ENCODE measurements around the gene OR1D5. TPM values are rescaled to one million over a fixed set of nuclear protein-coding genes. Genes with fewer than 3 reads are reported as not detected.
"Not testable (repeated sequence)": the region's sequence is repeated elsewhere in the genome, so short reads cannot be mapped to it uniquely, and the experiment has no call there.

Gene OR1D5, protein sequence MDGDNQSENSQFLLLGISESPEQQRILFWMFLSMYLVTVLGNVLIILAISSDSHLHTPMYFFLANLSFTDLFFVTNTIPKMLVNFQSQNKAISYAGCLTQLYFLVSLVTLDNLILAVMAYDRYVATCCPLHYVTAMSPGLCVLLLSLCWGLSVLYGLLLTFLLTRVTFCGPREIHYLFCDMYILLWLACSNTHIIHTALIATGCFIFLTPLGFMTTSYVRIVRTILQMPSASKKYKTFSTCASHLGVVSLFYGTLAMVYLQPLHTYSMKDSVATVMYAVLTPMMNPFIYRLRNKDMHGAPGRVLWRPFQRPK
- polyA plus RNA-seq: not detected

DNA sequence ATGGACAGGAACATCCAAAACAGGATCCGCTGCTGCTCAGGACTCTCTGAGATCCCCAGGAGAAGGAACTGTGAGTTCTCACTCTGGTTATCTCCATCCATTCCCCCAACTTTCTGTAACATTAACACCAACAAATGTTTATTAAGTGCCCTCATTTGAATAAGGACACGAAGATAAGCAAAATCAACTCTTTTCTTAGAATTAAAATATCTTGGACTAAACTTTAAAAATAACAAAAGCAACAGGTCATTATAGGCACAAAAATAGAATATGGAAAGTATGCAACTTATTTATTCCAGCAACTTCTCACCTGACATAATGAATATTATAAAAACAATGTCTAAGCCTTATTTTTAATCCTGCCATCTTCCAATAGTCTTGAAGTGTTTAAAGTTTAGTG is at the start of gene OR1D5:
TSS of gene OR1D5 (minus strand) at position 101 of the 400 bp plus-strand sequence. CDS start at position 101, 0 bp downstream.
- H3K27ac Mint-ChIP-seq, H3K9me3 Mint-ChIP-seq, H3K36me3 Mint-ChIP-seq, H3K4me1 Mint-ChIP-seq, H3K4me3 Mint-ChIP-seq, H3K27me3 Mint-ChIP-seq: not testable (repeated sequence)

DNA sequence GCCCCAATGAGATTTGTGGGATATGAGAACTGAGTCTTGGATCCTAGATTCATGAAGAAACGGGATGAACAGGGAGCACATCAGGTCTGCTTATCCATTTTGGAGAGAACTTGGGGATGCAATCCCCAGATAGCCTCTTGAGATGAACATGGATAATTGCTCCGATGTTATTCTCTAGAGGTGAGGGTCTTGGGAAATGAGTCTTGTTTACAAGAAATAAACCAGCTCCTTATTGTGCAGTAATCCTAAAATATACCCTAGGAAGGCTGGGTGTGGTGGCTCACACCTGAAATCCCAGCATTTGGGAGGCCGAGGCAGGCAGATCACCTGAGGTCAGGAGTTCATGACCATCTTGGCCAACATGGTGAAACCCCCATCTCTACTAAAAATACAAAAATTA is 40.9 kb upstream of the OR1D5 start, which contains the start of gene OR1D2:
TSS of gene OR1D2 (minus strand) at position 101 of the 400 bp plus-strand sequence. CDS start 11,426 bp downstream, outside the sequence.
- Mint-ChIP-seq H3K4me1 (no peaks in the 10 kb centered on the region), H3K4me3 (no peak within 1 kb of the TSS), H3K27ac (no peak within 1 kb of the TSS), H3K27me3 (peaks cover 3% of the 10 kb centered on the region), H3K9me3 (peaks cover 9 to 33% (median 17%) of the 10 kb centered on the region in 3 donors), H3K36me3 (peaks cover 6% of the 10 kb centered on the region)

DNA sequence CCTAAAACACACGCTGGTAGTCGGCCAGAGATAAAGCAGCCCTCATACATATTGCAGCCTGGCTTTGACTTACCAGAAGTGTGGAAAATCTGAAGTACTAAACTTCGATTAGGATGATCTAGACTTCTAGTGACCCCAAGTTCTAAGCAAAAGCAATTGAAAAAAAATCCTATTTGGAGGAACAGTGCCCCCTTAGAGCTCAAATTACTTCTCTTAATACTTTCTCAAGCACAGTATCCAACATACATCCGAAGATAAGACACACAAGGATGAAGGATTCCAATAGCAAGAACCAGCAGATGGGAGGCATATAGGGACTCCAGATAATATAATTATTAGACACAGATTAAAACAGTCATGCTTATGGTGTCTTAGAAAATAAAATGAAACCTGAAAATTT is 10.4 kb upstream of the OR1D5 start:
- H3K36me3 Mint-ChIP-seq, H3K27me3 Mint-ChIP-seq, H3K27ac Mint-ChIP-seq, H3K9me3 Mint-ChIP-seq, H3K4me1 Mint-ChIP-seq, H3K4me3 Mint-ChIP-seq: not testable (repeated sequence)

DNA sequence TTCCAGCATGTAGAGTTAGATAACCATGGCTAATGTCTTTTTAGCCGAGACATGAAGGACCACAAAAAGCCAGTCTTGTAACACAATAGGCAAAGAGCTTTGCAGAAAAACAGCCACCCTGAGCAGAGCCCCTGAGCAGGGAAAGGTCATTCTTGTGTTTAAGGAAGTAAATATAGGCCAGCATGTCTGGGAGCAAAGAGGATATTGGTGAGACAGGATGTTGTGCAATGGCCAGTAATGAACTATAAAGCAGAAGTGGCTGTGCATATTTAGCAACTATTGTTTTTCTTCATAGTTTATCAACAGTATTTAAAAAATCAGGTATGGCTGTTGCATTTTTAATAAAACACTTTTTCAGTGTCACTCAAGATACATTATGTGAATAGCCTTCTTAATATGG is 1.8 kb upstream of the OR1D5 start:
- H3K9me3 Mint-ChIP-seq, H3K36me3 Mint-ChIP-seq, H3K4me3 Mint-ChIP-seq, H3K4me1 Mint-ChIP-seq, H3K27ac Mint-ChIP-seq, H3K27me3 Mint-ChIP-seq: not testable (repeated sequence)

DNA sequence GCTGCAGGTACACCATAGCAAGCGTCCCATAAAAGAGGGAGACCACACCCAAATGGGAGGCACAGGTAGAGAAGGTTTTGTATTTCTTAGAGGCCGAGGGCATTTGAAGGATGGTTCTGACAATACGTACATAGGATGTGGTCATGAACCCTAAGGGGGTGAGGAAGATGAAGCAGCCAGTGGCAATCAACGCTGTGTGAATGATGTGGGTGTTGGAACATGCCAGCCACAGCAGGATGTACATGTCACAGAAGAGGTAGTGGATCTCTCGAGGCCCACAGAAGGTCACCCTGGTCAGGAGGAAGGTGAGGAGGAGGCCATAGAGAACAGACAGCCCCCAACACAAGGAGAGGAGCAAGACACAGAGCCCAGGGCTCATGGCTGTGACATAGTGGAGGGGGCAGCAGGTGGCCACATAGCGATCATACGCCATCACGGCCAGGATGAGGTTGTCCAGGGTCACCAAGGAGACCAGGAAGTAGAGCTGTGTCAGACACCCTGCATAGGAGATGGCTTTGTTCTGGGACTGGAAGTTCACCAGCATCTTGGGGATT is 506 bp downstream of the OR1D5 start:
- H3K27ac Mint-ChIP-seq, H3K27me3 Mint-ChIP-seq, H3K36me3 Mint-ChIP-seq, H3K9me3 Mint-ChIP-seq, H3K4me3 Mint-ChIP-seq, H3K4me1 Mint-ChIP-seq: not testable (repeated sequence)

DNA sequence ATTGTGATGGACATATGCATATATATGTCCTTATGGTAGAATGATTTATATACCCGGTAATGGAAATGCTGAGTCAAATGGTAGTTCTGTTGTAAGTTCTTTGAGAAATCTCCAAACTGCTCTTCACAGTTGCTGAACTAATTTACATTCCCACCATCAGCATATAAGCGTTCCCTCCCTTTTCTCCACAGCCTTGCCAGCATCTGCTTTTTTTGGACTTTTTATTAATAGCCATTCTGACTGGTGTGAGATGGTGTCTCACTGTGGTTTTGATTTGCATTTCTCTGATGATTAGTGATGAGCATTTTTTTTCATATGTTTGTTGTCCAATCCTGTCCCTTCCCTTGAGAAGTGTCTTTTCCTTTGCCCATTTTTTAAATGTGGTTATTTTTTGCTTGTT is 8.5 kb downstream of the OR1D5 start:
- not testable (repeated sequence) for H3K9me3 Mint-ChIP-seq, H3K27me3 Mint-ChIP-seq, H3K4me1 Mint-ChIP-seq, H3K36me3 Mint-ChIP-seq, H3K4me3 Mint-ChIP-seq, H3K27ac Mint-ChIP-seq

DNA sequence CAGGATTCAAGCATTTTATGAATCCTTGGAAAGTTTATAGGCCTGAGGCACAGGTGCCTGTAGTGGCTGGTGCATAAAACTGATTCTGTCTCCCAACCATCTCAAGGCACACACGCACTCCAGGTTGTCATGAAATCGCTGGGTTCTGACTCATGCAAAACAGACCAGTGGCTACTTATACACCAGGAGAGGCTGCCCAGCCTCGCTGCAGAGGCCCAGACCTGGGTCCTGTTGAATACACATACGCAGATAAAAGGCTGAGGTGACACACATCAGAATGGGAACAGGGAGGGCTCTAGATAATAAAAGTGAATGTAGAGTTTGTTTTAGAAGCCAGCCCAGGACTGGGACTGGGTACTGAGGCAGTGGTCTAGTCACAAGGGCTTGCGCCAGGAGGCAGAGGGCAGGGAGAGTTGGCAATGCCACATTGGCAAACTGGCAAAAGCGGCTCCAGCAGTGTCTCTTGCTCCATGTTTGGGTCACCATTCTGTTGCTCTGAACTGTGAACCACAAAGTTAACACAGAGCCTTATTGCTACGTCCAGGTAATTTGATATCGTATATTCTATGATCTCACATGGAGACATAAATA is 13.6 kb downstream of the OR1D5 start:
- Mint-ChIP-seq H3K36me3 (no peaks in the 10 kb centered on the region), H3K4me1 (peaks cover 0 to 12% (median 0%) of the 10 kb centered on the region in 3 donors), H3K9me3 (peaks cover 0 to 4% (median 0%) of the 10 kb centered on the region in 3 donors), H3K27ac (no peak overlapping the region), H3K27me3 (no peaks in the 10 kb centered on the region), H3K4me3 (peak overlapping the region; percentile 64 to 96 (median 92))

DNA sequence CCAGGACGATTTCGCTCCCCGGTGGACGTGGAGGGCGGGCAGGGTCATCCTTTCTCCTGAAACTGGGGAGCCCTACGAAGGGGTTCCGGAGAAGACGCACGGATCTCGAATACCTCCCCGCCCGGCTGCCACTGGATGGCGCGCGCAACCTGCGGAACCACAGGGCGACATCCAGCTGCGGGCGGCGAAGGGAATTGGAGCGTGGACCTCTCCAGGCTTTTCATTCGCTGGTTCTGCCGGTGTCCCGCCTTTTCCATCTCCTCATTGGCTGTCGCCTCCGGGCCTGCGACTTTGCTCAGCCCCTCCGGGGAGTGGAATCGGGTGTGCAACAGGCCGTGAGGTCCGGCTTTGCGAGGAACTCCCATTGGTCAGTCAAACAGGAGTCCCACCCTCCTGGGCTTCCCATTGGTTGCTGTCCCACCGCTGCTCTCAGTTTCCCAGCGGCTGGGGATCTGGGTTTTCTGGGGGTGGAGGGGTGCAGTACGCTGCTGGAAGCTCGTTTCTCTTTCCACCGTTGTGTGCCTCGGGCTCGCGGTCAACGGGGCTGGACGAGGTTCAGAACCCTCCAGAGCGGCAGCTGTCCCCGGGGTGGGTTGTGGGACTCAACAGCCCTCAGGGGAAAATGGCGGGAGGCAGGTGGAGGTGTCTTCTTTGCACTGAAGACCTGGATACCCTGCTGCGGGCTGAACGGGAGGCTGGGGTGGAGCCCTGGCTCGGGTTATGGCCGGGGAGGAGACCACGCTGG is 14.5 kb downstream of the OR1D5 start:
- Mint-ChIP-seq H3K9me3 (peaks cover 0 to 5% (median 4%) of the 10 kb centered on the region in 3 donors), H3K4me3 (peak overlapping the region; percentile 64 to 96 (median 92))

DNA sequence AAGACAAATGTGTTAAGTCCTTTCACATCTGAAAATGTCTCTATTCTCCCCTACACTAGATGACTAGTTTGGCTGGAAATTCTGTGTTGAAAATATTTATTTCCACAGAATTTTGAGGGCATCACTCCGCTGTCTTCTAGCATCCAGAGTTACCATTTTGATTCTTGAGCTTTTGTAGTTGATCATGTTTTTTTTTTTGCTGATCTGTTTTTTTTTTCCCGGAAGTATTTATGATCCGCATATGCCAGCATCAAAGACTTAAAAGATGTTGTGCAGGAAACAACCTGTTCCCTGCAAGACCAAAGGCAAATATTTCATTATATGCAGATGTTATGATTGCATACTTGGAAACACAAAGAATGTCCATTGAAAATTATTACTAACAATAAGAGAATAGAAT is 16.7 kb downstream of the OR1D5 start:
- H3K9me3 Mint-ChIP-seq: peaks cover 4 to 5% (median 4%) of the 10 kb centered on the region in 3 donors
- H3K27ac Mint-ChIP-seq: no peak overlapping the region
- no peaks in the 10 kb centered on the region for H3K36me3 Mint-ChIP-seq
- peaks cover 0 to 12% (median 0%) of the 10 kb centered on the region in 3 donors for H3K4me1 Mint-ChIP-seq
- H3K4me3 Mint-ChIP-seq: no peak overlapping the region
- H3K27me3 Mint-ChIP-seq: no peaks in the 10 kb centered on the region

More for the DNA sequence above, 14.5 kb downstream of the OR1D5 start:
- H3K27me3 Mint-ChIP-seq: no peaks in the 10 kb centered on the region
- H3K36me3 Mint-ChIP-seq: no peaks in the 10 kb centered on the region
- peaks cover 0 to 12% (median 0%) of the 10 kb centered on the region in 3 donors for H3K4me1 Mint-ChIP-seq
- peak overlapping the region; percentile 22 to 91 (median 23) for H3K27ac Mint-ChIP-seq

DNA sequence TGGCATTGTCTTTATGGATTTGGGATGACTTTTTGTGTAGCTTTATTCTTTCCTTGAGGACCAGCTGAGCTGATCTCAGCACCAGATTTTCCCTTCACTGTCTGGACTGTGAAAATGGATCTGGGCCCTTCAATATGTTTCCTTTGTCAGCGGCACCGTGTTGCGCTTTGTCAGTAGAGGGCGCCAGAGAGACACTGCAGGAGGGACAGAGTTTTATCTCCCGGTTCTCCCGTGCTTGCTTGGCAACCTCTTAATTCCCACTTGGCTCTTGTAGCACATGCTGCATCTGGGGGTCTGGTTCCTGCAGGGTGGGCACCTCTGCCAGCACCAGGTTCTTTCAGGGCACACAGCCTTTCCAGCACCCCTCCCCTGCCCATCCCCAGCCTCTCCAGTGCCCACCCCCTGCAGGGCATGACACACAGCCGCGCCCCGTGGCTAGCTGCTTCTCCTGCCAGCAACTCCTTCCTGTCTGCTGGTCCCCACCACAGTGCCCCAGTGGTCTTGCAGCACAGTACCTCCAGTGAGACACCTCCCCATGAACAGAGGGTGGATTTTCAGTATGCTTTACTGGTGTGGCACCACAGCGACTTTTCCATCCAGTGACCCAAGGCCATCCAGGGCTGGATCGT is 19.6 kb downstream of the OR1D5 start:
- H3K4me3 Mint-ChIP-seq: no peak overlapping the region
- no peak overlapping the region for H3K27ac Mint-ChIP-seq
- H3K36me3 Mint-ChIP-seq: peaks cover 2% of the 10 kb centered on the region
- peaks cover 3 to 16% (median 9%) of the 10 kb centered on the region in 3 donors for H3K4me1 Mint-ChIP-seq
- H3K9me3 Mint-ChIP-seq: peaks cover 4 to 5% (median 4%) of the 10 kb centered on the region in 3 donors
- peaks cover 3% of the 10 kb centered on the region for H3K27me3 Mint-ChIP-seq

DNA sequence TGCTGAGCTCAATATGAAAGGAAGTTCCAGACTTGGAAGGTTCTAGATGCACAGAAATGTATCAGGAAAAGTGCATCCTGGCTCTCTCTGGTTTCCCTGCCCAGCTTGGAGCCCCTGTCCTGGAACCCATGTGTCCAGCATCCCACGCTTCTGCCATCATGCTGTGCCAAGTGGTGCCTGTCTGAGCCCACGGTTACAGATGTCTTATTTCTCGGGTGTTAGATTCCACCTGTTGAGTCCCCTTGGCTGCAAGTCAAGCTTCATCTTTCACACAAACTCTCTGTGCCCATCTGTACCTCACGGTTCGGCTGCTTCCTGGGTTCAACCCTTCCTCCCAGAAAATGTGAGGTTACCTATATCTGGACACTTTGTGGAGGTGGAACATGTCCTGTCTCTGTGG is 22.5 kb downstream of the OR1D5 start:
- Mint-ChIP-seq H3K36me3 (peaks cover 3% of the 10 kb centered on the region), H3K27me3 (peaks cover 4% of the 10 kb centered on the region), H3K27ac (no peak overlapping the region), H3K4me3 (no peak overlapping the region), H3K4me1 (peaks cover 3 to 14% (median 10%) of the 10 kb centered on the region in 3 donors), H3K9me3 (peaks cover 2 to 5% (median 4%) of the 10 kb centered on the region in 3 donors)

DNA sequence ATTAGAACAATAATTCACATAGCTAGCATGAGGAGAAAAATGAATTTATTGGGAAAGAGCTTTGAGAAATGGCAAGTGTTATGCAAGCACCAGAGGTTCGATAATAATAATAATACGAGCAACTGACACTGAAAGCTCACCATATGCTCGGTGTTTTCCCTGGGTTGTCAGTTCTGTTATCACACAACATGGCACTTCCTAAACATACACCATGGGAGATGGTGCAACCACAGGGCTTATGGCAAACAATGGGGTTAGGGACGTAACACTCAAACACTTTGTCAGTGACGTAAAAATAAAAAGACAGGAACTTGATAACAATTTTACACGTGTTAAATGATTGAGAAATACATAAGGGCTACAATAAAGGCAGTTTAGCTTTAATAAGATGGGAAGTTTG is 23.7 kb downstream of the OR1D5 start:
- peaks cover 3 to 14% (median 10%) of the 10 kb centered on the region in 3 donors for H3K4me1 Mint-ChIP-seq
- peaks cover 0 to 5% (median 4%) of the 10 kb centered on the region in 3 donors for H3K9me3 Mint-ChIP-seq
- peaks cover 3% of the 10 kb centered on the region for H3K36me3 Mint-ChIP-seq
- peak overlapping the region in 2 of 4 donors; percentile 9 to 45 for H3K4me3 Mint-ChIP-seq
- peak overlapping the region in 1 of 3 donors; percentile 22 for H3K27ac Mint-ChIP-seq
- H3K27me3 Mint-ChIP-seq: peaks cover 6% of the 10 kb centered on the region

DNA sequence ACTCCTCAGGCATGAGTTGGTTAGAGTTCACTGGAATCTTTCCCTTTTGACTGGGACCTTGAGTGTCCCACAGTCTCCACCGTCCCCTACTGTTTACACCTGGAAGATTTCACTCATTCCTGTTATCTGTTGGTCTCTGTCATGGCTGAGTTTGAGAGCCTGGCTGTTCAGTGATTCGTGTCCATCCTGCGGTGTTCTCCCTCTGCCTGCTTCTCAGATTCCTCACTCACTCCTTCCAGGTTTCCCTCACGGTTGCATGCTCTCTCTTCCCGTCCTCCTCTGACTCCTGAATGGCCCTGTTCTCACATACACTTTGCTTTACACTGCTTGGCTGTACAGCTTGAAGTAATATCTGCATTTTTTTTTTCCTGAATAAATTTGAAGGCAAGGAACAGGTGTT is 24.5 kb downstream of the OR1D5 start:
- H3K27ac Mint-ChIP-seq: no peak overlapping the region
- no peak overlapping the region for H3K4me3 Mint-ChIP-seq
- H3K9me3 Mint-ChIP-seq: peaks cover 0 to 4% (median 0%) of the 10 kb centered on the region in 3 donors
- peaks cover 6% of the 10 kb centered on the region for H3K27me3 Mint-ChIP-seq
- H3K4me1 Mint-ChIP-seq: peaks cover 3 to 14% (median 10%) of the 10 kb centered on the region in 3 donors
- H3K36me3 Mint-ChIP-seq: peaks cover 3% of the 10 kb centered on the region

DNA sequence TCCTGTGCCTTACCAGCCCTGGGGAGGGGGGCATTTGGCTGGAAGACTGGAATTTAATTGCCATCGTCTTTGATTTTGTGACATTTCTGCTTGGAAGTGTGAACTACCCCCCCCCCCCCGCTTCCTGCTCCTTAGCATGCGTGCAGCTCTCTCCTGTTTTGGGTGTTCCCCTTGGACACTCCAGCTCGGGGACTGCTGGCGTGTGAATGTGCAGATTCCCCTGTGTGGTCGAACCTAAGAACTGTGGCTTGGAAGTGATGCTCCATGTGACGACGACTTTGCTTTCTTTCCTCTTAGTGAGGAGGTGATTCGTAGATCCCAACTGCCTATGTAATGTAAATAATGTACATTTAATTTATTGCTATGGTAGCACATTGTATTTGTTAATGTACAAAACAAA is 26.1 kb downstream of the OR1D5 start:
- H3K4me1 Mint-ChIP-seq: peaks cover 3 to 14% (median 10%) of the 10 kb centered on the region in 3 donors
- peaks cover 3% of the 10 kb centered on the region for H3K36me3 Mint-ChIP-seq
- H3K4me3 Mint-ChIP-seq: no peak overlapping the region
- peaks cover 0 to 2% (median 0%) of the 10 kb centered on the region in 3 donors for H3K9me3 Mint-ChIP-seq
- H3K27me3 Mint-ChIP-seq: peaks cover 6% of the 10 kb centered on the region
- H3K27ac Mint-ChIP-seq: no peak overlapping the region

Data from IgD-negative memory B cell (primary cell).